Germinal center (tissue), 1 donor: ENCODE measurements around the gene KIF1B.
"Not testable (repeated sequence)": the region's sequence is repeated elsewhere in the genome, so short reads cannot be mapped to it uniquely, and the experiment has no call there.

ENCODE experiments used
- DNase-seq: peaks from one replicate; pipeline ENCODE4 v3.0.0; 2012; ENCODE audit warnings: mixed read lengths, low spot score

KIF1B gene

GRCh38 chr1:10236405-10237156 is 26.2 kb downstream of the KIF1B start:
- DNase-seq, result no peak

- peak; percentile 49 for DNase-seq
Measured at GRCh38 chr1:10237157-10237539, 26.8 kb downstream of the KIF1B start.

- DNase-seq, result no peak
Measured at GRCh38 chr1:10242135-10242534, 31.8 kb downstream of the KIF1B start.

DNA sequence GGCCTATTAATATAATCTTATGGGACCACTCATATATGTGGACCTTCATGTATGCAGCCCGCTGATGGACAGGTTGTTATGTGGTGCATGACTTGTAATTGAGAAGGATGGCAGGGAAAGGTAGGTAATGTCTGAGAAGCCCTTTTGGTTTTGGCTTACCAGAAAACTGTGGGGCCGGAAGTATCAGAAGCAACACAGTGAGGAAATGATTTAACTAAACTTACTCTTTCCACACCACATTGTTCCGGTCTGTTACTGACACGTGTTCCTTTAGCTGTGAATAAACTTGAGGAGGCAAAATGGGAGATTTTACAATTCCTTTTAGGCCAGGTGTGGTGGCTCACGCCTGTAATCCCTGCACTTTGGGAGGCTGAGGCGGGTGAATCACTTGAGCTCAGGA is 32.4 kb downstream of the KIF1B start:
- no peak for DNase-seq

GRCh38 chr1:10245674-10246073 is 35.3 kb downstream of the KIF1B start:
- no peak for DNase-seq

DNA sequence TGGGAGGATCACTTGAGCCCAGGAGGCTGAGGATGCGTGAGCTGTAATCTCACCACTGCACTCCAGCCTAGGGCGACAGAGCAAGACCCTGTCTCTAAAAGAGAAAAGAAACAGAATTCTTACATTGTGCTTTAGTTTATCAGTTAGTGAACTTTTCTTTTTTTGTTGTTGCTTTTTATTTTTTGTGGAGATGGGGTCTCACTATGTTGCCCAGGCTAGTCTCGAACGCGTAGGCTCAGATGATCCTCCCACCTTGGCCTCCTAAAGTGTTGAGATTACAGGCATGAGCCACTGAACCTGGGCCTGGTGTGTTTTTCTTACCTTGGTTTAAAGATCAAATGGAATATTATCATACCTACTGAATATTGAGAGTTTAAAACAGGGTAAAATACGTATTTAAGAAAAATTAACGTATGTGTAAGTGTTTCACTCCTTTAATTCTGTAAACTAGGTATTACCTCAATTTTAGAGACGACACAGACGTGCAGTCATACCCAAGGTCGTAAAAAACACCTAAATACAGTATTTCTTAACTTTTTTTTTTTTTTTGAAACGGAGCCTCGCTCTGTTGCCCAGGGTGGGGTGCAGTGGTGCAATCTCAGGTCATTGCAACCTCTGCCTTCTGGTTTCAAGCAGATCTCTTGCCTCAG is 39.6 kb downstream of the KIF1B start:
- DNase-seq, result no peak

- DNase-seq, result no peak
Measured at GRCh38 chr1:10250663-10251062, 40.3 kb downstream of the KIF1B start.

DNA sequence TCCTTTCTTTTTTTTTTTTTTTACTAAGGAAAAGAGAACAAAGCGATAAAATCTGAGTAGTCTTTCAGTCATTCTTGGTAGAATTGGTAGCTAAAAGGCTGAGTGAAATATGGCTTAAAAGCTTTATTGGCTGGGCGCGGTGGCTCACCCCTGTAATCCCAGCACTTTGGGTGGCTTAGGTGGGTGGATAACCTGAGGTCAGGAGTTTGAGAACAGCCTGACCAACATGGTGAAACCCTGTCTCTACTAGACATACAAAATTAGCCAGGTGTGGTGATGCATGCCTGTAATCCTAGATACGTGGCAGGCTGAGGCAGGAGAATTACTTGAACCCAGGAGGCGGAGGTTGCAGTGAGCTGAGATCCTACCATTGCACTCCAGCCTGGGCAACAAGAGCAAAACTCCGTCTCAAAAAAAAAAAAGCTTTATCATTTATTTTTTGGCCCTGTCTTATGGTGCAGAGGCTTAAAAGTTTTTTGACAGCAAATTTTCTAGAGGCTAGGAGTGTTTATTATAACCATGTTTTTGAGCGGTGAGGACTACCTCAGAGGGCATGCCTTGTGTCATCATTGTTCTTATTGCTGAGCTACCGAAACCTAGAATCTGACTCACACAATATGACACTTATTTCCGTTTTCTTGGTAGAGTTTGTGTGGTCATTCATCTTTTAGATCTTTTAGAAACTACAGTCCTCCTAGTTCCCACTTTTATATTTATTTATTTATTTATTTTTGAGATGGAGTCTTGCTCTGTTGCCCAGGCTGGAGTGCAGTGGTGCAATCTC is 41.1 kb downstream of the KIF1B start:
- not testable (repeated sequence) for DNase-seq

GRCh38 chr1:10252508-10252907 is 42.1 kb downstream of the KIF1B start:
- no peak for DNase-seq

GRCh38 chr1:10253149-10253548 is 42.8 kb downstream of the KIF1B start:
- no peak for DNase-seq

DNA sequence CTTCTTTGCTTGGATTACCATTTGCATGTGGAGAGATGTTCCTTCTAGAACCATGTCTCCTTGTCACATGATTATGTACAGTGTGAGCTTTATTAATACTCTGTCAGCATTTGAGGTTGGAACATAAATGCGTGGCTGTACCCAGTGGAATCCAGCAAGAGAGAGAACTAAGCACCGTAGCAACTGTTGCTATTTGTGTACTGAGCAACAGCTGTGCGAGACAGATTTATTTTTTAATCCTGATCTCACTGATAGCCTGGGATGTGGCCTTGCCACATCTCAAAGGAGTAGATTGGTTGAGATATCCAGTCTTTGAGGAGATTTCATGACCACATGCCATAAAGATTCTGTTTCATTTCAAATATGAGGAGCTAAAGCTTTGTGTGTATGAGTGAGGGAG is 43.4 kb downstream of the KIF1B start:
- no peak for DNase-seq

DNA sequence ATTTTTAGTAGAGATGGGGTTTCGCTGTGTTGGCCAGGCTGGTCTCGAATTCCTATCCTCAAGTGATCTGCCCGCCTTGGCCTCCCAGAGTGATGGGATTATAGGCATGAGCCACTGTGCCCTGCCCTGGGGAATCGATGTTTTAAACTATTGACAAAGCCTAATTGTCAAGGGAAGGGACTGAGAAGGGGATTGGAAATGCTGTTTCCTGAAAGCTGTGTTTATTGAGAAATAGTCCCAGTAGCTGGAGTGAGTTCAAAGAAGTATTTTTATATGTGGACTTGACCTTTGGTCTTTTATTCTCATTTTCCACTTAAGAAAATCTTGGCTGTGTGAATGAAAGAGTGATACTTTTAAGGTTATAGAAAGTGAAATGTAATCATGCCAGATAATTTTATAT is 47.5 kb downstream of the KIF1B start:
- DNase-seq, result no peak

- not testable (repeated sequence) for DNase-seq
Measured at GRCh38 chr1:10259547-10259946, 49.2 kb downstream of the KIF1B start.

GRCh38 chr1:10263450-10264082 is 53.2 kb downstream of the KIF1B start:
- no peak for DNase-seq

- DNase-seq, result no peak
Measured at GRCh38 chr1:10265027-10265426, 54.7 kb downstream of the KIF1B start.

- DNase-seq, result no peak
Measured at GRCh38 chr1:10265900-10266299, 55.5 kb downstream of the KIF1B start.

DNA sequence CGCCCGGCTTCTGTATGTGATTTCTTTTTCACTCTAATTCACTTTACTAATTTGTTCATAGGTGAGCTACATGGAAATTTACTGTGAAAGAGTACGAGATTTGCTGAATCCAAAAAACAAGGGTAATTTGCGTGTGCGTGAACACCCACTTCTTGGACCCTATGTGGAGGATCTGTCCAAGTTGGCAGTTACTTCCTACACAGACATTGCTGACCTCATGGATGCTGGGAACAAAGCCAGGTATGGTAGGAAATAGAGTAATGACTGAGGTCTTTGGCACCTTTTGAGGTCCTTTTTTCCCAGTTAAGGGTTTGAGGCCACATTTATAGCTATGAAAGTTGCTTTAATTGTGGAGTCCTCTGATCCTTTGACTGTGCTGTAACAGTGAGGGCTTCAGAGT is 56.9 kb downstream of the KIF1B start:
- no peak for DNase-seq

GRCh38 chr1:10267921-10268320 is 57.6 kb downstream of the KIF1B start:
- no peak for DNase-seq

- no peak for DNase-seq
Measured at GRCh38 chr1:10271090-10271489, 60.7 kb downstream of the KIF1B start.

GRCh38 chr1:10271869-10272268 is 61.5 kb downstream of the KIF1B start:
- DNase-seq, result no peak

DNA sequence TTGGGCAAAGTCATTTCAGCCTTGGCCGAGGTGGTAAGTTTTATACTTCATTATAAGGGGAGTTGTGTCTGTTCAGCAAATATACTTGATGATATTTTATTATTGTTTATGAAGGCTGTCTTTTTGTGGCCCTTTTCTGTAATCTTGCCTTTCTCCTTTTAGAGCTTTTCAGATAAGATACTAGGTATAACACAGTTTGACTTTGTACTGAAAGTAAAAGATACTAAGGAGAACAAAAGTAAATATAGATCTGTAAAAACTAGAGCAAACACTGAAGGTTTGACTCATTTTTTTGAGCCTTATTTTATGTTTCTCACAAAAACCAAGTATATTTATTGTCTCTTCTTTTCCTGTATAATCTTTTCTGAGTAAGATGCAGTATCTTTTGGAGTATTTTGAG is 61.9 kb downstream of the KIF1B start:
- no peak for DNase-seq

DNA sequence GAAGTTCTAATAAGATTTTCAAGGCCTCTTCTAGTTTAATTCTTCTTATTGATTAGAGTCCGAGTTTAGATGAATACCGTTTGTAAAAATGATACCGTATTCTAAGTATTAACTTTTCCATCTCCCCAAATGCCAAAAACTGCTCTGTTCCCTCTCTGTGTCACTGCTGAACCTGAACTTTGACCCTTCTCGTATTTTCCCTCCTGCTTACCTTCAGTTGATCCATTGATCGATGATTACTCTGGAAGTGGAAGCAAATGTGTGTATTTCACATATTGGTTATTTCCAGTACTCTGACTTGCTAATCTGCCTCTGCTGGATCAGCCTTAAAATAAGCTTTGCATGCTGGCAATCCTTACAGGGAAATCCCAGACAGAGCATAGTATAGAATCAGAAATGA is 68.5 kb downstream of the KIF1B start:
- no peak for DNase-seq
